Activated B cell treated with CpG ODN at 0.5 μM for 24 hours (primary cell): ENCODE data around the gene IGF2R. TPM values are rescaled to one million over a fixed set of nuclear protein-coding genes. Genes with fewer than 3 reads are reported as not detected.

Experiments used
- ATAC-seq: fragments of 200-7000 bp; cut with Tn5 transposase; one replicate; pipeline ENCODE4 v1.10.0; 2021; ENCODE audit warnings: low read depth, mild to moderate bottlenecking, moderate library complexity
- CTCF ChIA-PET: fragments of 350-600 bp; sonication (Branson Sonifier 250); formaldehyde crosslinking; loops from one replicate; lab custom pipeline; 2021; ENCODE audit warnings: antibody characterized with exemption; lab: Charles Lee
- POLR2A ChIA-PET: fragments of 350-600 bp; sonication (Branson Sonifier 250); formaldehyde crosslinking; loops from one replicate; lab custom pipeline; 2021; ENCODE audit warnings: antibody characterized with exemption; lab: Charles Lee
- DNase-seq: peaks from one replicate; pipeline ENCODE4 v3.0.0; 2022
- H3K27ac Mint-ChIP-seq: one replicate; pipeline ENCODE4 v1.8.0; 2020; ENCODE audit warnings: mixed read lengths
- H3K27me3 Mint-ChIP-seq: one replicate; pipeline ENCODE4 v1.8.0; 2021; ENCODE audit warnings: mixed read lengths
- H3K36me3 Mint-ChIP-seq: one replicate; pipeline ENCODE4 v1.8.0; 2021; ENCODE audit warnings: low read depth, mixed read lengths
- H3K4me1 Mint-ChIP-seq: one replicate; pipeline ENCODE4 v1.8.0; 2021; ENCODE audit warnings: mixed read lengths
- H3K4me3 Mint-ChIP-seq: one replicate; pipeline ENCODE4 v1.8.0; 2020; ENCODE audit warnings: mild to moderate bottlenecking, mixed read lengths
- H3K9me3 Mint-ChIP-seq: one replicate; pipeline ENCODE4 v1.8.0; 2020; ENCODE audit warnings: mixed read lengths
- intact Hi-C: fragments of 100-400 bp; cut with micrococcal nuclease; formaldehyde crosslinking; loops from one replicate; pipeline ENCODE4 v1.15.1; 2024
- total RNA-seq: library from RNA; stranded (reverse); gene quantifications from 2 replicates; pipeline ENCODE4 v1.2.3, GENCODE V29; 2022
- TF ChIP-seq, protein P1 (sequence below): fragments of 200-600 bp; IDR thresholded peaks from one replicate; pipeline ENCODE4 v1.8.0; 2022; ENCODE audit warnings: antibody characterized with exemption, mild to moderate bottlenecking

IGF2R gene
- total RNA-seq, 1 donor from 2014 or later = 79.5 TPM

DNA sequence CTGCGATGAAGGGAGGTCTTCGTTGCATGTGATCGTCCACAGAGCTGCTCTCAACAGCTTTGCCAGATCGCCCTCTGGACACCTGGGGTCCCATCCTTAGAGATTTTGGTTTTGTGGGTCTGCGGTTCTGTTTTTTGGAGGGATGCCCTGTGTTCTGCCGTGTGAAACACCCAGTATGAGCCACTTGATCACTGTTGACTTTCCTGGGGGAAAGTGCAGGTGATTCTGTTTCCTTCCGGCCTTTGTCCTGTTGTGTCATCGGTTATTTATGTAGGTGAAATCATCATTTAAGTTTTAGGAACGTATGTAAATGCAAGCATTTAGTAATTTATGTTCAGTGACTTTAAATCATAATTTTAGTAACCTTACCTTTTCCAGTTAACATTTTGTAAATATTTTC is 96.3 kb downstream of the IGF2R start:
- POLR2A ChIA-PET = no interaction called here
- ATAC-seq (no peak), DNase-seq (no peak)
- Mint-ChIP-seq H3K27ac (no peak overlapping the region), H3K4me1 (peaks cover 25% of the 10 kb centered on the region), H3K9me3 (no peaks in the 10 kb centered on the region), H3K36me3 (peaks cover 86% of the 10 kb centered on the region), H3K27me3 (no peaks in the 10 kb centered on the region), H3K4me3 (no peak overlapping the region)
- TF ChIP-seq, protein P1, sequence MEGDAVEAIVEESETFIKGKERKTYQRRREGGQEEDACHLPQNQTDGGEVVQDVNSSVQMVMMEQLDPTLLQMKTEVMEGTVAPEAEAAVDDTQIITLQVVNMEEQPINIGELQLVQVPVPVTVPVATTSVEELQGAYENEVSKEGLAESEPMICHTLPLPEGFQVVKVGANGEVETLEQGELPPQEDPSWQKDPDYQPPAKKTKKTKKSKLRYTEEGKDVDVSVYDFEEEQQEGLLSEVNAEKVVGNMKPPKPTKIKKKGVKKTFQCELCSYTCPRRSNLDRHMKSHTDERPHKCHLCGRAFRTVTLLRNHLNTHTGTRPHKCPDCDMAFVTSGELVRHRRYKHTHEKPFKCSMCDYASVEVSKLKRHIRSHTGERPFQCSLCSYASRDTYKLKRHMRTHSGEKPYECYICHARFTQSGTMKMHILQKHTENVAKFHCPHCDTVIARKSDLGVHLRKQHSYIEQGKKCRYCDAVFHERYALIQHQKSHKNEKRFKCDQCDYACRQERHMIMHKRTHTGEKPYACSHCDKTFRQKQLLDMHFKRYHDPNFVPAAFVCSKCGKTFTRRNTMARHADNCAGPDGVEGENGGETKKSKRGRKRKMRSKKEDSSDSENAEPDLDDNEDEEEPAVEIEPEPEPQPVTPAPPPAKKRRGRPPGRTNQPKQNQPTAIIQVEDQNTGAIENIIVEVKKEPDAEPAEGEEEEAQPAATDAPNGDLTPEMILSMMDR = no peak
- intact Hi-C loops = loop anchor here (10.0 kb wide), 1 partner anchor 370 kb away; the partner anchor contains the start of gene SOD2
- CTCF ChIA-PET = no interaction called here

DNA sequence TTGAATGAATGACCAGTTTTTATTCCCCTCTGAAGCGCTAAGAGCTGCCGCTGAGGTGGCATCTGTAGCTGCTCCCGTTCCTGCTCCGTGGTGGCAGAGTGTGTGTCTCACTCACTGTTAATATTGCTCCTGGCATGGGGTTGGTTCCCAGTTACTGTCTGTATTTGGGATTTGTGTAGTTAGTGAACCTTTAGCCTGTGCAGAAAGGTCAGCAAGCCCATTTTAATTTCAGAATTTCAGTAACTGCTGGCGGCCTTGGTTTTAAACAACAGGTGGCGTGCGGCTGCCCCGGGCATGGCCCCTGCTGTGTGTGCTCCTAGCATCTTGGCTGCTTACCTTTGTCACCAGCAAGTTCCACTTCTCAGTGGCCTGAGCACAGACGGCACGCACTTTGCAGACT is 98.7 kb downstream of the IGF2R start:
- intact Hi-C loops = loop anchor here (10.0 kb wide), 1 partner anchor 373 kb away; the partner anchor contains the start of gene SOD2
- Mint-ChIP-seq H3K27ac (no peak overlapping the region), H3K27me3 (no peaks in the 10 kb centered on the region), H3K4me3 (no peak overlapping the region), H3K4me1 (peaks cover 40% of the 10 kb centered on the region), H3K9me3 (no peaks in the 10 kb centered on the region), H3K36me3 (peaks cover 84% of the 10 kb centered on the region)
- ChIA-PET CTCF (no interaction called here), POLR2A (no interaction called here)
- ATAC-seq (no peak), DNase-seq (no peak)
- TF ChIP-seq, protein P1 = no peak

DNA sequence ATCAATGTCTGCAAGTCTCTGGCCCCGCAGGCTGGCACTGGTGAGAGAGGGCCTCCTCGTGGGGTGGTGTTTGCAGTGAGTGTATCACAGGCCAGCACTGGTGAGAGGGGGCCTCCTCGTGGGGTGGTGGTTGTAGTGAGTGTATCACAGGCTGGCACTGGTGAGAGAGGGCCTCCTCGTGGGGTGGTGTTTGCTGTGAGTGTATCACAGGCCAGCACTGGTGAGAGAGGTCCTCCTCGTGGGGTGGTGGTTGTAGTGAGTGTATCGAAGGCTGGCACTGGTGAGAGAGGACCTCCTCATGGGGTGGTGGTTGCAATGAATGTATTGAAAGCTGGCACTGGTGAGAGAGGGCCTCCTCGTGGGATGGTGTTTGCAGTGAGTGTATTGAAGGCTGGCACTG is 99.5 kb downstream of the IGF2R start:
- intact Hi-C loops = loop anchor here (2.0 to 10.0 kb wide), 2 partner anchors 100 to 374 kb away; partner anchors contain the start of genes IGF2R and SOD2
- Mint-ChIP-seq H3K4me1 (peaks cover 40% of the 10 kb centered on the region), H3K27ac (peak overlapping the region; percentile 4), H3K27me3 (no peaks in the 10 kb centered on the region), H3K4me3 (no peak overlapping the region), H3K9me3 (no peaks in the 10 kb centered on the region), H3K36me3 (peaks cover 88% of the 10 kb centered on the region)
- TF ChIP-seq, protein P1 = no peak
- ChIA-PET CTCF (no interaction called here), POLR2A (interaction anchor here (1.2 to 1.6 kb wide), 2 partner anchors 99 to 278 kb away, joined by 4 to 13 read pairs; partner anchors contain the start of genes IGF2R, MRPL18 and TCP1)
- DNase-seq (no peak), ATAC-seq (no peak)

DNA sequence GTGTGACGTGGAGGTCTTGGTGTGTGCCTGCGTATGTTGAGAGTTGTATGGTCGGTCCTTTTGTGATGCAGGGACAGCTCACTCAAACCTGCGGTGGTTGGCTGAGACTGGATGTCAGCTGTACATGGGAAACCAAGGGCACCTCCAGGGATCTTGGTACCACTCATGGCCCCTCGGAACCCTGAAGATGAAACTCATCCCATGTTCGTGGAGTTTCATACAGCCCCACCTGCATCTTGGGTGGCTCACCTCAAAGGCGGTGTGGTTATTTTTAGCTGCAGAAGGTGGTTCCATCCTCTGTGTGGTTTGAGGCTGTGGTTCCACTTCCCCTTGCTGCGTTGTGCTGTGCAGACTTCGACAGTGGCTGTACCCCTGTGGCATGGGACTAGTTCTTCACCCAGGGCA is 100.2 kb downstream of the IGF2R start:
- H3K4me3 Mint-ChIP-seq = peak overlapping the region; percentile 42
- ChIA-PET POLR2A (interaction anchor here (0.6 to 1.6 kb wide), 4 partner anchors 89 to 279 kb away, joined by 3 to 13 read pairs (median 6); partner anchors contain the start of genes IGF2R, MRPL18 and TCP1), CTCF (interaction anchor here (1.0 kb wide), 2 partner anchors 206 to 377 kb away, joined by 3 read pairs; no protein-coding TSS in a partner anchor)
- ATAC-seq = peak; percentile 89
- peak; percentile 38 for DNase-seq
- no peaks in the 10 kb centered on the region for H3K27me3 Mint-ChIP-seq
- peaks cover 40% of the 10 kb centered on the region for H3K4me1 Mint-ChIP-seq
- peaks cover 88% of the 10 kb centered on the region for H3K36me3 Mint-ChIP-seq
- no peaks in the 10 kb centered on the region for H3K9me3 Mint-ChIP-seq
- H3K27ac Mint-ChIP-seq = peak overlapping the region; percentile 5
- TF ChIP-seq, protein P1 = no peak
- intact Hi-C loops = loop anchor here (1.0 to 10.0 kb wide), 5 partner anchors 90 to 374 kb away; partner anchors contain the start of genes IGF2R, MRPL18 and SOD2

DNA sequence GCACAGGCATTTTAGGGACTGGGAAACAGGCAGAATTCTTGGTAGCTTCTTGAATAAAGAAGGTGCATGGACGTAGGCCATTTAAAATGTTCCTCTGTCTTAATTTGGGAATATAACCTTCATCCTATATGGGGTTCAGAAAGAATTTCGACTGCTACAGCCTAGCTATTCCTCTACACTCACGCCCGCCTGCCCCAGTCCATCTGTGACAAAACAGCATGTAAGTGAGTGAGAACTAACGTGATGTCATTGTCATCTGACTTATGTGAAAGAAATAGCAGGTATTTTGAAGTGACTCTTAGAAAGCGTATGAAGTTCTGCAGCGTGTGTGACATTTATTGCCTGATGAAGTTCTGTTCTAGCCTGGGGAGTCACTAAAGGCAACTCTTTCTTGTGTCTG is 100.6 kb downstream of the IGF2R start:
- TF ChIP-seq, protein P1 = no peak
- ChIA-PET CTCF (interaction anchor here (1.0 kb wide), 2 partner anchors 206 to 377 kb away, joined by 3 read pairs; no protein-coding TSS in a partner anchor), POLR2A (interaction anchor here (0.6 to 1.6 kb wide), 4 partner anchors 90 to 279 kb away, joined by 3 to 13 read pairs (median 6); partner anchors contain the start of genes IGF2R, MRPL18 and TCP1)
- peaks cover 87% of the 10 kb centered on the region for H3K36me3 Mint-ChIP-seq
- peak overlapping the region; percentile 42 for H3K4me3 Mint-ChIP-seq
- H3K4me1 Mint-ChIP-seq = peaks cover 40% of the 10 kb centered on the region
- intact Hi-C loops = loop anchor here (1.0 to 10.0 kb wide), 5 partner anchors 90 to 375 kb away; partner anchors contain the start of genes IGF2R, MRPL18 and SOD2
- peak overlapping the region; percentile 5 for H3K27ac Mint-ChIP-seq
- peak; percentile 25 for ATAC-seq
- no peaks in the 10 kb centered on the region for H3K9me3 Mint-ChIP-seq
- no peak for DNase-seq
- no peaks in the 10 kb centered on the region for H3K27me3 Mint-ChIP-seq
